Prostate gland (tissue), 2 donors: Measurements from ENCODE around the gene PARVG. TPM values are rescaled to one million over a fixed set of nuclear protein-coding genes. Genes with fewer than 3 reads are reported as not detected.

Source experiments
- DNase-seq: peaks from one replicate; pipeline ENCODE4 v3.0.0-alpha.2; 2019; ENCODE audit warnings: low spot score
- H3K27ac ChIP-seq, 2 donors: fragments of 200-600 bp; sonication (generic); 2 replicates each; pipeline ENCODE4 v1.5.1; 2017 to 2019
- H3K27me3 ChIP-seq: fragments of 200-600 bp; sonication (generic); replicated peaks from 2 replicates; pipeline ENCODE4 v1.5.1; 2019; ENCODE audit not compliant: insufficient read depth
- H3K36me3 ChIP-seq, 2 donors: fragments of 200-600 bp; sonication (generic); 1 replicate in 1 of 2; 2 replicates in 1 of 2; pipeline versions ENCODE4 v1.5.1 to v1.8.1; 2017 to 2019
- H3K4me1 ChIP-seq: fragments of 200-600 bp; sonication (generic); replicated peaks from 2 replicates; pipeline ENCODE4 v1.5.1; 2019
- H3K4me3 ChIP-seq, 2 donors: fragments of 200-600 bp; sonication (generic); 2 replicates each; pipeline ENCODE4 v1.5.1; 2017 to 2019
- H3K9me3 ChIP-seq: fragments of 200-600 bp; sonication (generic); 2 replicates; pipeline ENCODE4 v1.5.1; 2017
- CTCF ChIP-seq, 4 experiments: fragments of 200-600 bp in 2 of 4; fragments of 450-650 bp in 2 of 4; sonication (generic) in 2 of 4; IDR thresholded peaks; 1 replicate in 3 of 4; 2 replicates in 1 of 4; pipeline ENCODE4 v1.5.1; 2016 to 2019; ENCODE audit warnings: antibody characterized with exemption in 4 of 4, mild to moderate bottlenecking in 2 of 4, moderate library complexity in 2 of 4
- POLR2A ChIP-seq: fragments of 450-650 bp; IDR thresholded peaks from one replicate; pipeline ENCODE4 v1.6.1; 2016; ENCODE audit warnings: antibody characterized with exemption, mild to moderate bottlenecking
- POLR2AphosphoS5 ChIP-seq: sonication (generic); formaldehyde crosslinking; IDR thresholded peaks from one replicate; pipeline ENCODE4 v1.6.1; 2017; ENCODE audit warnings: antibody characterized with exemption
- WGBS: methylation state at CpG from one replicate; pipeline ENCODE4 v1.1.5; 2018; 5-methylcytosine and 5-hydroxymethylcytosine counted together
- intact Hi-C: fragments of 100-400 bp; cut with DNase I; formaldehyde crosslinking; loops from one replicate; pipeline ENCODE4 v1.14.2; 2022
- total RNA-seq, 2 donors: library from RNA; depleted of rRNA; stranded (reverse); fragments of >200 nt; gene quantifications; one replicate each; pipeline ENCODE4 v1.1.0, GENCODE V29; 2016

Gene PARVG
- total RNA-seq, result 10 to 100 TPM in 1 of 2 donors, 1 to 10 TPM in 1; 1.2 to 13.5 TPM

DNA sequence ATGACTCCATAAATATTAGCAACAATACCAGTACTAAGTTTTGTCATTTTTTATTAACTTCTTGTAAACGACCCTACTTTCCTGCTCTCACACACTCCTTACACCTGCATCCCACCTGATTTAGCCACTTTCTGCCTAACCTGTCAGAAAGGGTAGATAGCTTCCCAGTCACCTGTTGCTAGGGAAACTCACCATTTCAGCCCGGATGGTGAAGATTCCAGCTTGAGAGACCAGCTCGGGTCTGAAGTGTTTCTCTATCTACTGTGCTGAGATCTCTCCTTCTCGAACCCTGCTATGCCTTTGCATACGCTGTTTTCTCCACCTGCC lies at the start of gene PARVG:
TSS of gene PARVG (plus strand) at position 220 of the 327 bp plus-strand sequence. CDS start 2,405 bp downstream, outside the sequence.
- TF ChIP-seq POLR2AphosphoS5 (no peak), CTCF (IDR thresholded peaks at IDR 0.05) (no peak), POLR2A (no peak)
- no peaks in the 10 kb centered on the region for H3K4me1 ChIP-seq
- intact Hi-C loops, result no loop called here
- H3K9me3 ChIP-seq, result no peaks in the 10 kb centered on the region
- H3K27me3 ChIP-seq, result no peaks in the 10 kb centered on the region
- H3K4me3 ChIP-seq, result peak within 1 kb of the TSS in 1 of 2 donors; percentile 1
- no peak for DNase-seq
- 51% methylated on average over 5 of the region's 5 CpGs for WGBS
- peak within 1 kb of the TSS in 1 of 2 donors; percentile 45 for H3K27ac ChIP-seq
- no peaks in the 10 kb centered on the region for H3K36me3 ChIP-seq

GRCh38 chr22:44131412-44131811 lies 49.3 kb upstream of the PARVG start:
- Histone ChIP-seq H3K4me1 (no peaks in the 10 kb centered on the region), H3K27ac (no peak overlapping the region), H3K27me3 (no peaks in the 10 kb centered on the region), H3K4me3 (no peak overlapping the region), H3K9me3 (no peaks in the 10 kb centered on the region), H3K36me3 (no peaks in the 10 kb centered on the region)
- intact Hi-C loops, result no loop called here
- TF ChIP-seq POLR2AphosphoS5 (no peak), POLR2A (no peak), CTCF (IDR thresholded peaks at IDR 0.05) (no peak)
- 94% methylated on average over 12 of the region's 12 CpGs for WGBS
- no peak for DNase-seq

DNA sequence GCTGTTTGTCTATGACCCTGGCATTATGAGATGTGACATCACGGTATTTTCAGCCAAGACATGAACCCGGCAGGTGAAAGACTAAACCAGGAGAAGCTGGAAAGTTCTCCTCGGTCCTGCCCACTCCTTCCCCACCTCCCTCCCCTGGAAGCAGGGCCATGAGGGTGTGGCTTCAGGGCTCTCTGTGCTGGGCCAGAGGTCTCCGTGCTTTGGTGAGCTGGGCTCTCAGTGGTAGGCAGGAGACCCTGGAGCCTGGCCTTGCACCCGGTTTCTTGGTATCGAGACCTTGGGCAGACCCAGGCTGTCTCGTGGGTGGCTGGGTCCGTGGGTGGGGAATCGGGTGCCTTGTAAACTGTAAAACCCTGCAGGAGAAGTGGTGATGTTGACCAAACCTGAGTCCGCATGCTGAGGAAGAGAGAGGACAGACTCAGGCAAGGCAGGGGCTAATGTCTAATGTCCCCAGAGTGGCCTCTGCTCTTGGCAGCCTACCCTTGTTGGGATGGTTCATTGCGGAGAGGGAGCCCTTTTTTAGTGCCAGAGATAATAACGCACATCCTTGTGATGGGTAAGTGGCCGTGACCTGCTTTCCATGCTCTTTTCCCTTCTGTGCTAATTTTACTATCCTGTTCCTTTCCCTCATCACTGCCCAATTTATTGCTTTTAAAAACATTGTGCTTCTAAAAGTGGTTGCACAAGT lies 48.6 kb upstream of the PARVG start:
- H3K27ac ChIP-seq, result no peak overlapping the region

GRCh38 chr22:44132724-44133123 lies 48.0 kb upstream of the PARVG start:
- no peak for TF ChIP-seq CTCF (IDR thresholded peaks at IDR 0.05)
- no peak for TF ChIP-seq POLR2A
- TF ChIP-seq POLR2AphosphoS5, result no peak
- H3K27ac ChIP-seq, result no peak overlapping the region
- no peak overlapping the region for H3K4me3 ChIP-seq
- DNase-seq, result no peak
- no peaks in the 10 kb centered on the region for H3K4me1 ChIP-seq
- intact Hi-C loops, result no loop called here
- no peaks in the 10 kb centered on the region for H3K36me3 ChIP-seq
- 73% methylated on average over 12 of the region's 12 CpGs for WGBS
- H3K9me3 ChIP-seq, result no peaks in the 10 kb centered on the region
- no peaks in the 10 kb centered on the region for H3K27me3 ChIP-seq

More for the DNA sequence above, 48.6 kb upstream of the PARVG start:
- no peak overlapping the region for H3K4me3 ChIP-seq
- intact Hi-C loops, result no loop called here
- no peak for DNase-seq
- H3K36me3 ChIP-seq, result no peaks in the 10 kb centered on the region
- H3K9me3 ChIP-seq, result no peaks in the 10 kb centered on the region
- H3K4me1 ChIP-seq, result no peaks in the 10 kb centered on the region
- TF ChIP-seq POLR2A, result no peak
- no peak for TF ChIP-seq POLR2AphosphoS5
- TF ChIP-seq CTCF (IDR thresholded peaks at IDR 0.05), result no peak
- no peaks in the 10 kb centered on the region for H3K27me3 ChIP-seq
- 83% methylated on average over 13 of the region's 13 CpGs for WGBS

GRCh38 chr22:44133161-44133560 lies 47.6 kb upstream of the PARVG start:
- WGBS, result 80% methylated on average over 6 of the region's 6 CpGs
- DNase-seq, result no peak
- H3K27ac ChIP-seq, result no peak overlapping the region

More at GRCh38 chr22:44133161-44133560, 47.6 kb upstream of the PARVG start:
- Histone ChIP-seq H3K36me3 (no peaks in the 10 kb centered on the region), H3K27me3 (no peaks in the 10 kb centered on the region), H3K9me3 (no peaks in the 10 kb centered on the region), H3K4me1 (no peaks in the 10 kb centered on the region), H3K4me3 (no peak overlapping the region)
- intact Hi-C loops, result no loop called here
- no peak for TF ChIP-seq CTCF (IDR thresholded peaks at IDR 0.05)
- TF ChIP-seq POLR2A, result no peak
- no peak for TF ChIP-seq POLR2AphosphoS5
